ENCODE measurements around the gene PRKAG2.

DNA sequence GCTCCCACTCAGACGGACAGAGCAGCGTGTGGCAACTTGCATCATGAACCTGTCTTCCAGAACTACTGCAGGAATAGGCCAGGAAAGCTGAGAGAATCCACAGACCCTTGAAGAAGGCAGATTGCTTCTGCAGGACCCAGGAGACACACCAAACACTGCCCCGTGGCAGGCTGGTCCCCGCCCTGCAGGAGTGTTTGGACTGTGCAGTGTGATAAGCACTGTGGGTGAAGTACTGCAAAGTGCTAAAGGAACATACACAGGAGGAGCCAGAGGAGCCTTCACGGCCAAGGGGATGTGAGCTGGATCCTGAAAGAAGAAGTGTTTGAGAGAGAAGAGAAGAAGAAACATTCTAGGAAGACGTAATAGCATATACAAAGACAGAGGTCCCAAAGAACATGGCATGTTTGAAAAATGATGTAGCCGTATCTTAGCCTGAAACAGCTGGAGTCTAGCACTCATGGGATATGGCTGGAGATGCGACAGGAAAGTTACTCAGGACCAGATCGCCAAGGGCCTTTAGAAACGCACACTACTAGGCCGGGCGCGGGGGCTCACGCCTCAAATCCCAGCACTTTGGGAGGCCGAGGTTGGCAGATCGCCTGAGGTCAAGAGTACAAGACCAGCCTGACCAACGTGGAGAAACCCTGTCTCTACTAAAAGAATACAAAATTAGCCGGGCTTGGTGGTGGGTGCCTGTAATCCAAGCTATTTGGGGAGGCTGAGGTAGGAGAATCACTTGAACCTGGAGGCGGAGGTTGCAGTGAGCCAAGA is 260.3 kb downstream of the PRKAG2 start:
- TF ChIP-seq POLR2A (IDR thresholded peaks at IDR 0.05; ENCODE audit: low read depth, low read length) (no peak), TAF1 (IDR thresholded peaks at IDR 0.05; ENCODE audit: low read depth, low read length) (no peak), POLR2AphosphoS5 (IDR thresholded peaks at IDR 0.05; ENCODE audit: low read depth, low read length) (no peak), SPI1 (IDR thresholded peaks at IDR 0.05; ENCODE audit: low read depth, low read length) (no peak), POU2F2 (IDR thresholded peaks at IDR 0.05; ENCODE audit: low read depth, low read length) (no peak)

All from GM12891 (cell line).